ENCODE data around the gene HOXB5. TPM values are rescaled to one million over a fixed set of nuclear protein-coding genes. Genes with fewer than 3 reads are reported as not detected.

The HOXB5 gene
- total and polyA plus RNA-seq, 9 donors: 0.04 to 2.8 (median 0.49) TPM; not detected in 1

- no peaks in the 10 kb centered on the region for H3K4me1 ChIP-seq (ENCODE audit: insufficient read depth)
- no peak for DNase-seq
- intact Hi-C loops (cut with DNase I): no loop called here
- H3K4me3 ChIP-seq: no peak overlapping the region
- no peaks in the 10 kb centered on the region for H3K9me3 ChIP-seq
- H3K27ac ChIP-seq: no peak overlapping the region
- H3K27me3 ChIP-seq: no peaks in the 10 kb centered on the region
- TF ChIP-seq CTCF (IDR thresholded peaks at IDR 0.05) (no peak), EP300 (IDR thresholded peaks at IDR 0.05) (no peak), POLR2A (IDR thresholded peaks at IDR 0.05) (no peak)
- no peaks in the 10 kb centered on the region for H3K36me3 ChIP-seq
- WGBS, 3 donors: 9 to 26% (median 11%) methylated on average over 19 of the region's 19 CpGs
Measured at GRCh38 chr17:48570325-48571023, 23.1 kb downstream of the HOXB5 start.

- no peaks in the 10 kb centered on the region for H3K9me3 ChIP-seq
- H3K4me1 ChIP-seq (ENCODE audit: insufficient read depth): no peaks in the 10 kb centered on the region
- no peak for DNase-seq
- H3K36me3 ChIP-seq: no peaks in the 10 kb centered on the region
- H3K4me3 ChIP-seq: no peak overlapping the region
- 46 to 61% (median 46%) methylated on average over 6 of the region's 6 CpGs for WGBS, 3 donors
- TF ChIP-seq CTCF (IDR thresholded peaks at IDR 0.05) (no peak), EP300 (IDR thresholded peaks at IDR 0.05) (no peak), POLR2A (IDR thresholded peaks at IDR 0.05) (no peak)
- no peaks in the 10 kb centered on the region for H3K27me3 ChIP-seq
- H3K27ac ChIP-seq: no peak overlapping the region
- intact Hi-C loops (cut with DNase I): no loop called here
Measured at GRCh38 chr17:48569674-48570324, 23.8 kb downstream of the HOXB5 start.

GRCh38 chr17:48569240-48569582 is 24.4 kb downstream of the HOXB5 start:
- Histone ChIP-seq H3K4me1 (ENCODE audit: insufficient read depth) (no peaks in the 10 kb centered on the region), H3K27ac (no peak overlapping the region), H3K27me3 (no peaks in the 10 kb centered on the region), H3K9me3 (no peaks in the 10 kb centered on the region), H3K36me3 (no peaks in the 10 kb centered on the region), H3K4me3 (no peak overlapping the region)
- no peak for DNase-seq
- WGBS, 3 donors: 22 to 39% (median 25%) methylated on average over 3 of the region's 3 CpGs
- intact Hi-C loops (cut with DNase I): no loop called here
- no peak for TF ChIP-seq POLR2A (IDR thresholded peaks at IDR 0.05)
- TF ChIP-seq CTCF (IDR thresholded peaks at IDR 0.05): no peak
- no peak for TF ChIP-seq EP300 (IDR thresholded peaks at IDR 0.05)

- H3K27ac ChIP-seq: no peak overlapping the region
- TF ChIP-seq EP300 (IDR thresholded peaks at IDR 0.05) (no peak), POLR2A (IDR thresholded peaks at IDR 0.05) (no peak), CTCF (IDR thresholded peaks at IDR 0.05) (no peak)
- H3K36me3 ChIP-seq: no peaks in the 10 kb centered on the region
- intact Hi-C loops (cut with DNase I): no loop called here
- no peaks in the 10 kb centered on the region for H3K27me3 ChIP-seq
- H3K4me3 ChIP-seq: no peak overlapping the region
- no peak for DNase-seq
- no peaks in the 10 kb centered on the region for H3K4me1 ChIP-seq (ENCODE audit: insufficient read depth)
- no peaks in the 10 kb centered on the region for H3K9me3 ChIP-seq
- 5 to 13% (median 7%) methylated on average over 33 of the region's 33 CpGs for WGBS, 3 donors
Measured at GRCh38 chr17:48568499-48569239, 24.9 kb downstream of the HOXB5 start.

All from ovary (tissue), 9 donors.